ENCODE measurements around the gene PINLYP.

The PINLYP gene

GRCh38 chr19:43607238-43608205 is 31.9 kb downstream of the PINLYP start:
- FAIRE-seq, result no peak

- no peak for FAIRE-seq
These were observed 34.3 kb downstream of the PINLYP start for GRCh38 chr19:43609872-43610271.

- FAIRE-seq, result no peak
These were observed 34.9 kb downstream of the PINLYP start for GRCh38 chr19:43610493-43610892.

GRCh38 chr19:43611788-43612187 is 36.2 kb downstream of the PINLYP start, which contains the start of gene SRRM5:
Gene SRRM5 (plus strand): TSS chr19:43612088. CDS start chr19:43612122, 34 bp downstream.
- no peak for FAIRE-seq

- FAIRE-seq, result no peak
These were observed 36.8 kb downstream of the PINLYP start for GRCh38 chr19:43612374-43612773.

GRCh38 chr19:43616306-43616705 is 40.7 kb downstream of the PINLYP start:
- no peak for FAIRE-seq

GRCh38 chr19:43616954-43617353 is 41.4 kb downstream of the PINLYP start:
- no peak for FAIRE-seq

GRCh38 chr19:43618921-43619261 is 43.3 kb downstream of the PINLYP start:
- no peak for FAIRE-seq

- FAIRE-seq, result no peak
These were observed 43.9 kb downstream of the PINLYP start, which contains the start of gene ZNF428 for GRCh38 chr19:43619262-43620060. Gene ZNF428 (minus strand): TSS chr19:43619629. CDS start chr19:43614304, 5,325 bp downstream.

GRCh38 chr19:43620061-43621001 is 44.7 kb downstream of the PINLYP start:
- no peak for FAIRE-seq

GRCh38 chr19:43622070-43622469 is 46.5 kb downstream of the PINLYP start:
- no peak for FAIRE-seq

- no peak for FAIRE-seq
These were observed 47.4 kb downstream of the PINLYP start for GRCh38 chr19:43622956-43623355.

GRCh38 chr19:43623889-43624670 is 48.5 kb downstream of the PINLYP start:
- no peak for FAIRE-seq

GRCh38 chr19:43624933-43625332 is 49.3 kb downstream of the PINLYP start:
- no peak for FAIRE-seq

- FAIRE-seq, result no peak
These were observed 50.4 kb downstream of the PINLYP start for GRCh38 chr19:43625918-43626579.

- FAIRE-seq, result no peak
These were observed 51.2 kb downstream of the PINLYP start for GRCh38 chr19:43626838-43627237.

- FAIRE-seq, result no peak
These were observed 53.2 kb downstream of the PINLYP start for GRCh38 chr19:43628646-43629326.

GRCh38 chr19:43631491-43631890 is 55.9 kb downstream of the PINLYP start:
- FAIRE-seq, result no peak

Measured in TTC549 (cell line).